Esophagus squamous epithelium (tissue), 4 donors: ENCODE data around the gene ABCC1.

Experiments used
- POLR2A ChIP-seq, 4 donors: fragments of 450-650 bp; IDR thresholded peaks; one replicate each; pipeline ENCODE4 v1.6.1; 2017; ENCODE audit warnings: antibody characterized with exemption in 4 of 4, mild to moderate bottlenecking in 4 of 4, moderate library complexity in 3 of 4
- TF ChIP-seq, protein P1 (sequence below), 6 experiments: fragments of 450-650 bp in 4 of 6; fragments of 200-600 bp in 2 of 6; sonication (generic) in 2 of 6; IDR thresholded peaks; one replicate each; pipeline ENCODE4 v1.5.1; 2016 to 2019; ENCODE audit warnings: antibody characterized with exemption in 6 of 6, mild to moderate bottlenecking in 4 of 6, moderate library complexity in 4 of 6

DNA sequence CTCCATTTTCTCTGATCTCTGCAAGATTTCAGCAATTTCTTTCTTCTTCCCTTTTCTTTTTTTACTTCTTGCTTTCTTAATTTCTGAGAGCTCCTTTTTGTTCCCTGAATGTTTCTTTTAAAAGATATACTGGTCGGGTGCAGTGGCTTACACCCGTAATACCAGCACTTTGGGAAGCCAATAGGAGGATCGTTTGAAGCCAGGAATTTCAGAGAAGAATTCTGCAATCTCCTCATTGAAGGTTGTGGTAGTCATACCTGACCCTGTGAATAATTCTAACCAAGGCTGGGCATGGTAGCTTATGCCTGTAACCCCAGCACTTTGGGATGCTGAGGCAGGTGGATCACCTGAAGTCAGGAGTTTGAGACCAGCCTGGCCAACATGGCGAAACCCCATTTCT is 15.6 kb upstream of the ABCC1 start:
- TF ChIP-seq, protein P1, sequence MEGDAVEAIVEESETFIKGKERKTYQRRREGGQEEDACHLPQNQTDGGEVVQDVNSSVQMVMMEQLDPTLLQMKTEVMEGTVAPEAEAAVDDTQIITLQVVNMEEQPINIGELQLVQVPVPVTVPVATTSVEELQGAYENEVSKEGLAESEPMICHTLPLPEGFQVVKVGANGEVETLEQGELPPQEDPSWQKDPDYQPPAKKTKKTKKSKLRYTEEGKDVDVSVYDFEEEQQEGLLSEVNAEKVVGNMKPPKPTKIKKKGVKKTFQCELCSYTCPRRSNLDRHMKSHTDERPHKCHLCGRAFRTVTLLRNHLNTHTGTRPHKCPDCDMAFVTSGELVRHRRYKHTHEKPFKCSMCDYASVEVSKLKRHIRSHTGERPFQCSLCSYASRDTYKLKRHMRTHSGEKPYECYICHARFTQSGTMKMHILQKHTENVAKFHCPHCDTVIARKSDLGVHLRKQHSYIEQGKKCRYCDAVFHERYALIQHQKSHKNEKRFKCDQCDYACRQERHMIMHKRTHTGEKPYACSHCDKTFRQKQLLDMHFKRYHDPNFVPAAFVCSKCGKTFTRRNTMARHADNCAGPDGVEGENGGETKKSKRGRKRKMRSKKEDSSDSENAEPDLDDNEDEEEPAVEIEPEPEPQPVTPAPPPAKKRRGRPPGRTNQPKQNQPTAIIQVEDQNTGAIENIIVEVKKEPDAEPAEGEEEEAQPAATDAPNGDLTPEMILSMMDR (IDR thresholded peaks at IDR 0.05), result no peak
- no peak for TF ChIP-seq POLR2A (IDR thresholded peaks at IDR 0.05)
